ENCODE results near the gene COA8. TPM values are rescaled to one million over a fixed set of nuclear protein-coding genes. Genes with fewer than 3 reads are reported as not detected.

The COA8 gene
- total and polyA plus RNA-seq, 2 of the 8 experiments (the other 6 are each of a cell fraction or from before 2014, with no cell fraction given) = 7.1 to 35.5 TPM

DNA sequence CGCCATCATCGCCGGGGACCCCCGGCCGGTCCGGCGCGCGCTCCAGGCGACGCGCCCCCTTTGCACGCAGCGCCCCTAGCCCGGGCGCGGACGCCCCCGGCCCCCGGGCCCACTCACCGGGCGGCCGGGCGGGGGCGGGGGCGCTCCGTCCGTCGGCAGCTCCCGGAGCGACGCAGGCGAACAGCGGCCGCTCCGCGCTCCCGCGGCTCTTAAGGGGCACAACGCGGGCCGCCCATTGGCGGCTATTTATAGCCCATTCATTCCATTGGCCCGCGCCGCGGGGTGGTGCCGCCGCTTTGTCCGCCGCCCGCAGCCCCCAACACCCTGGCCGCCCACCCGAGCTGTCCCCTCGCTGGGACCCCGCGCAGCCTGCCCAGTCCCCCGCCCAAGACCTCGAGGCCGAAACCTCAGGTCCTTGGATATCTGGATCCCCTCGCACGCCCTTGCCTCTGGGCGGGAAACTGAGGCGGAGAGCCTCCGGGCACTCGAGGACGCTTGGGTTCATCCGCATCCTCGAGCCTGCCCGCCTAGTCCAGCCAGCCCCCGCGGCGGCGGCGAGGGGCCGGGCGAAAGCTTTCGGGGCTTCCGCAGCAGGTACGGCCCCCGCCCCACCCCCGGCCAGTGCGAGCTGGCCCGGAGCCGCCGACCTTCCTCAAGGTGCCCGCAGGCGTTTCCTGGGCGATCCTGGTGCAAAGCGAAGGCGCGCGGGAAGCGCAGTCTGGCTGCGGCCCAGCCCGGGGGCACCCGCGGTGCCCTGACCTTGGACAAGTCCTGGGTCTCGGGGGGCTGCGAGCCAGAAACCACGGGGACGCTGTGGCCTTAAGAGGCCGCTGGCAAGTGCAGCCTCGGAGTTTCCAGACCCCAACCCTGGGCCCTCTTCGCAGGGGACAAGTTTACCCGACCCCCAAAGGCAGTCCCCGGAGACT lies 39.8 kb upstream of the COA8 start, which contains the start of gene CKB:
TSS of gene CKB (minus strand) at position 182 of the 926 bp plus-strand sequence. CDS start 337 bp downstream, outside the sequence.
- no peak within 1 kb of the TSS for H3K23ac ChIP-seq (ENCODE audit: insufficient read length)
- H2AFZ ChIP-seq (ENCODE audit: low read length) = no peak within 1 kb of the TSS
- H3K23me2 ChIP-seq (ENCODE audit: low read depth, low read length) = peaks cover 14% of the 10 kb centered on the region; the same call in 1 of the 2 replicates
- H4K91ac ChIP-seq (replicated peaks; ENCODE audit: insufficient read length, low read length) = peak within 1 kb of the TSS; percentile 97
- no peaks in the 10 kb centered on the region; the same call in 1 of the 2 replicates for H3K79me1 ChIP-seq (ENCODE audit: low read depth, low read length)
- H2BK12ac ChIP-seq (ENCODE audit: low read depth, low read length) = peak within 1 kb of the TSS; percentile 60; the same call in 1 of the 2 replicates
- H4K8ac ChIP-seq (ENCODE audit: extremely low read depth, insufficient read depth, low read length) = peak within 1 kb of the TSS; percentile 93
- H3K4me1 ChIP-seq (replicated peaks in 1 of 4; ENCODE audit: control insufficient read depth in 3 of 4, insufficient read depth in 4 of 4, low read length in 3 of 4) = peaks cover 0 to 26% (median 17%) of the 10 kb centered on the region in 4 experiments; a peak in 6 of 7 replicates
- H3K4me2 ChIP-seq (ENCODE audit: insufficient read depth in 1 of 2, low read depth in 2 of 2, low read length in 2 of 2) = peak within 1 kb of the TSS; percentile 73 to 80
- DNase-seq (ENCODE audit: low read depth in 1 of 2, low spot score in 2 of 2) (peak in 1 of 2 experiments; percentile 90), FAIRE-seq (no peak)
- peaks cover 0 to 2% of the 10 kb centered on the region in 2 experiments; a peak in 1 of 4 replicates for H3K79me2 ChIP-seq (ENCODE audit: control insufficient read depth in 1 of 2, insufficient read depth in 2 of 2, low read length in 2 of 2)
- H3K56ac ChIP-seq (replicated peaks; ENCODE audit: insufficient read length, low read depth, low read length) = peak within 1 kb of the TSS; percentile 89
- H4K5ac ChIP-seq (ENCODE audit: insufficient read length, low read depth, low read length) = peak within 1 kb of the TSS; percentile 82
- peak within 1 kb of the TSS; percentile 31 for H2BK120ac ChIP-seq (replicated peaks; ENCODE audit: low read depth, low read length)
- H4K20me1 ChIP-seq (replicated peaks in 1 of 2; ENCODE audit: control insufficient read depth in 1 of 2, insufficient read depth in 2 of 2, low read length in 2 of 2) = peaks cover 10 to 20% of the 10 kb centered on the region in 2 experiments
- H3K4ac ChIP-seq (replicated peaks; ENCODE audit: insufficient read length, low read depth, low read length) = peak within 1 kb of the TSS; percentile 84
- no peaks in the 10 kb centered on the region for H3K9me3 ChIP-seq (ENCODE audit: insufficient read depth in 2 of 2, low read depth in 1 of 2, low read length in 1 of 2)
- H3K14ac ChIP-seq (ENCODE audit: insufficient read length) = peak within 1 kb of the TSS; percentile 82
- H2BK5ac ChIP-seq (ENCODE audit: low read depth, low read length) = peak within 1 kb of the TSS; percentile 93
- H3K9ac ChIP-seq (replicated peaks in 1 of 4; ENCODE audit: extremely low read depth in 1 of 4, low read depth in 3 of 4, low read length in 3 of 4) = peak within 1 kb of the TSS; percentile 81 to 92 (median 88); a peak in 6 of 7 replicates
- peaks cover 3 to 23% (median 13%) of the 10 kb centered on the region in 4 experiments for H3K27me3 ChIP-seq (replicated peaks in 1 of 4; ENCODE audit: control insufficient read depth in 3 of 4, extremely low read depth in 1 of 4, insufficient read depth in 3 of 4, low read length in 3 of 4)
- whole genome bisulfite sequencing, 2 experiments (ENCODE audit: extremely low coverage in 1 of 2, insufficient coverage in 1 of 2, insufficient read length in 1 of 2, insufficient replicate concordance in 2 of 2, low coverage in 1 of 2, low lambda C conversion rate in 2 of 2, missing lambda C conversion rate in 1 of 2) = 3% methylated on average over 54 of the region's 107 CpGs; no CpG with 5 or more reads in 1 of the 2 experiments
- H3K36me3 ChIP-seq (ENCODE audit: control insufficient read depth in 2 of 4, insufficient read depth in 4 of 4, low read length in 3 of 4) = peaks cover 8 to 23% (median 17%) of the 10 kb centered on the region in 4 experiments; a peak in 7 of 8 replicates
- no peak within 1 kb of the TSS for H2BK20ac ChIP-seq (ENCODE audit: low read length)
- H2AK5ac ChIP-seq (ENCODE audit: low read depth, low read length) = no peak within 1 kb of the TSS; the same call in 1 of the 2 replicates
- H3K18ac ChIP-seq (ENCODE audit: extremely low read depth, low read length) = peak within 1 kb of the TSS; percentile 96
- ChIA-PET CTCF (ENCODE audit: partially characterized antibody) (interaction anchor here (0.6 to 31.3 kb wide), 3 partner anchors 18 to 153 kb away, joined by 3 to 921 read pairs (median 3); partner anchors contain the start of gene TRMT61A), POLR2A (ENCODE audit: partially characterized antibody) (interaction anchor here (0.6 to 12.6 kb wide), 21 partner anchors 12 to 465 kb away, joined by 3 to 844 read pairs (median 4); partner anchors contain the start of genes BAG5, COA8, EIF5 and TRMT61A)
- peak within 1 kb of the TSS; percentile 92; the same call in 1 of the 2 replicates for H2BK15ac ChIP-seq (ENCODE audit: low read length)
- peak within 1 kb of the TSS; percentile 80 for H3K27ac ChIP-seq (ENCODE audit: low read depth, low read length)
- H3K4me3 ChIP-seq (ENCODE audit: extremely low read depth in 1 of 4, insufficient read depth in 2 of 4, low read depth in 3 of 4, low read length in 4 of 4) = peak within 1 kb of the TSS; percentile 79 to 96 (median 84)
- peak in 1 of 2 experiments; percentile 14; a peak in 1 of 3 replicates for TF ChIP-seq EP300 (IDR thresholded peaks at IDR 0.05; ENCODE audit: borderline replicate concordance in 1 of 2, low read depth in 2 of 2, low read length in 2 of 2)
- TF ChIP-seq TBP (IDR thresholded peaks at IDR 0.05; ENCODE audit: low read depth, low read length) = peak; percentile 94
- TF ChIP-seq POLR2AphosphoS5 (IDR thresholded peaks at IDR 0.05; ENCODE audit: low read depth, low read length) = peak; percentile 12
- TF ChIP-seq BRCA1 (IDR thresholded peaks at IDR 0.05; ENCODE audit: low read depth, low read length) = no peak
- TF ChIP-seq TAF7 (optimal IDR thresholded peaks at IDR 0.05; ENCODE audit: borderline replicate concordance, low read depth, low read length) = peak; percentile 95
- TF ChIP-seq ASH2L (IDR thresholded peaks at IDR 0.05; ENCODE audit: low read length) = peak; percentile 59

Measured in H1 (cell line).